Astrocyte of the spinal cord (primary cell): Measurements from ENCODE around the gene SYCN.

ENCODE experiments used
- DNase-seq: peaks from one replicate; pipeline ENCODE4 v3.0.0; 2011; ENCODE audit warnings: low read depth, low spot score
- H3K4me3 ChIP-seq: 2 replicates; pipeline ENCODE4 v1.5.1; 2011; ENCODE audit warnings: low read depth, mild to moderate bottlenecking, low read length, moderate library complexity
- in situ Hi-C: cut with HindIII; loops from 2 replicates; pipeline ENCODE4 v1.10.0; 2017; ENCODE audit warnings: low sequenced_read_pairs
- TF ChIP-seq, protein P1 (sequence below): IDR thresholded peaks from 2 replicates; pipeline ENCODE4 v1.5.1; 2012; ENCODE audit warnings: low read depth, mild to moderate bottlenecking, low read length, inconsistent platforms

The SYCN gene

DNA sequence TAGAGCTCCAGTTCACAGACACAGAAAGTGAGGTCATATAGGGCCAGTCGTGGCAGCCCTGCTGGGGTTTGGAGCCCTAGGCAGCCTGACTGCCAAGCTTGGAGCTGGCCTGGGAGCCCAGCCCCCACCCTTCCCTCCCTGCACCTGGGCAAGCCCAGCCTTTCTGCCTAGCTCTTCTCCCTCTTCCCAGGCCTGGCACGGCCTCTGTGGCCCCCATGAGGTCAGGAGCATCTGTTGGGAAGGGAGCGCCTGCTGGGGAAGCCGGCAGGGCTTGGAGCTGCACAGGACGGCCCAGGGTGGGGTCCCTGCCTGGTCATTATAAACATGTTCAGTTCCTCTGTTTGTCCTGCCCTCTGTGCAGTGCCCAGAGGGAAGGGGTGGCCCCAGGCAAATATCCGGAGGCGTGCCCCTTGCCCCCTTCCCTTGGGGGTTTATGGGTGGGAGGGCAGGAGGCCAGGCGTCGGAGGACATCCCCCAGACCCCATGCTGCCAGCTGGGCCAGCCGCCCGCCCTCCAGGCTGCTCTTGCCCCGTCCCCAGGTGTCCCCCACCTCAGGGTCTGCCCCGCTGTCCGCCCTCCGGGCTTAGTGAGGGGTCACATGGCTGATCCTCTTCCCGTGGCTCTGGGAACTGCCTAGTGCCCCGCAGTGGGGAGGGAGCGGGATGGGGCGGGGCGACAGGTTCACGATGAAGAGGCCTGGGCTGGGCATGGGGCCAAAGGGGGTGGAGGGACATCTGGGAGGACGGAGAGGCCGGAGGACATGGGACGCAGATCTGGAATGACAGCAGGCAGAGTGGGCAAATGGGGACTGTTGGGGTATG, 37.3 kb downstream of the SYCN start:
- DNase-seq: no peak
- in situ Hi-C loops: no loop called here
- H3K4me3 ChIP-seq: no peak overlapping the region
- TF ChIP-seq, protein P1, sequence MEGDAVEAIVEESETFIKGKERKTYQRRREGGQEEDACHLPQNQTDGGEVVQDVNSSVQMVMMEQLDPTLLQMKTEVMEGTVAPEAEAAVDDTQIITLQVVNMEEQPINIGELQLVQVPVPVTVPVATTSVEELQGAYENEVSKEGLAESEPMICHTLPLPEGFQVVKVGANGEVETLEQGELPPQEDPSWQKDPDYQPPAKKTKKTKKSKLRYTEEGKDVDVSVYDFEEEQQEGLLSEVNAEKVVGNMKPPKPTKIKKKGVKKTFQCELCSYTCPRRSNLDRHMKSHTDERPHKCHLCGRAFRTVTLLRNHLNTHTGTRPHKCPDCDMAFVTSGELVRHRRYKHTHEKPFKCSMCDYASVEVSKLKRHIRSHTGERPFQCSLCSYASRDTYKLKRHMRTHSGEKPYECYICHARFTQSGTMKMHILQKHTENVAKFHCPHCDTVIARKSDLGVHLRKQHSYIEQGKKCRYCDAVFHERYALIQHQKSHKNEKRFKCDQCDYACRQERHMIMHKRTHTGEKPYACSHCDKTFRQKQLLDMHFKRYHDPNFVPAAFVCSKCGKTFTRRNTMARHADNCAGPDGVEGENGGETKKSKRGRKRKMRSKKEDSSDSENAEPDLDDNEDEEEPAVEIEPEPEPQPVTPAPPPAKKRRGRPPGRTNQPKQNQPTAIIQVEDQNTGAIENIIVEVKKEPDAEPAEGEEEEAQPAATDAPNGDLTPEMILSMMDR: no peak

DNA sequence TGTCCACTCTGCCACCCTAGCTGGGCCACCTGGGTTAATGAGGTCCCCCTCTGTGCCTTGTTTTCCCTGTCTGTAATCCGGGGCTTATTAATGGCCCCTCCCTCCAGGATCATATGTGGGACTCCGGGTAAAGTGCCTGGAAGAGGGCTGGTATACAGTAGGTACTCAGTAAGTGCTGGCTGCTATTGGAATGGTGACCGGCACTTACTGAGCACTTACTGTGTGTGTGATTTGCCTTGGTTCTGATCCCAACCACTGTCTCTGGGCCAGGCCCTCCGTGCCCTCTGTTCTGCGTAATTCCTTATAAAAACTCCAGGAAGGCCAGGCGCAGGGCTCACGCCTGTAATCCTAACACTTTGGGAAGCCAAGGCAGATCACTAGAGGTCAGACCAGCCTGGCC, 38.2 kb downstream of the SYCN start:
- TF ChIP-seq, protein P1: no peak
- no peak for DNase-seq
- H3K4me3 ChIP-seq: no peak overlapping the region
- in situ Hi-C loops: no loop called here

DNA sequence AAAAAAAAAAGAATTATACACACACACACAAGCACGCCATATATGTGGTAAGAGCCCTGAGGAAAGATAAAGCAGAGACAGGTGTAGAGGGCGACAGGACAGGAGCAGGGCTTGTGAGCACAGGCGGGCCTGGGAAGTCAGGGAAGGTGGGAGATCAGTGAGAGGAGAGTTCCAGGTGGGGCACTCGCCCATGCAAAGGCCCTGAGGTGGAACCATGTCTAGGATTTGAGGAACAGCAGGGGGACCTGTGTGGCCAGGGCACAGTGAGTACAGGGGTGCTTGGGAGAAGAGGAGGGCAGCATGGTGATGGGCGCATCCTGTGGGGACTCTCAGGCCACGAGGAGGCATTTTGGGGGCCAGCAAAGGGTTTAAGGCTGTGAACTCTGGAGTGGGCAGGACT, 39.8 kb downstream of the SYCN start:
- H3K4me3 ChIP-seq: no peak overlapping the region
- DNase-seq: no peak
- TF ChIP-seq, protein P1: no peak
- in situ Hi-C loops: no loop called here

DNA sequence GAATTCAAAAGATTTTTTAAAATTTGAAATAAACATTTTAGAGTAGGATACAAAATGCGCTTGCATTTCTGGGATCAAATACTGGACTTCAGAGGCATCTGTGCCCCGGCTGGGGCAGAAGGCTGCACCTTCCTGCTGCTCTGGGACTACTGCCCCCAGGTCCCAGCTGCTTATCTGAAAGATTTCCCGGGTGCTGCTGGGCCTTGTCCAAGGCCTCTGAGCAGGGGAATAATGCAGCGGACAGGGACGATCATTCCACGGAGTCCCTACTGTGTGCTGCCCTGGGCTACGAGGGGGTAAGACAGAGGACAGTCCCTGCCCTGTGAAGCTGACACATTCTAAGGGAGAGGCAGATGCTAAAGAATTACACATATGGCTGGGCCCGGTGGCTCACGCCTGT, 40.4 kb downstream of the SYCN start:
- DNase-seq: no peak
- in situ Hi-C loops: no loop called here
- TF ChIP-seq, protein P1: no peak

DNA sequence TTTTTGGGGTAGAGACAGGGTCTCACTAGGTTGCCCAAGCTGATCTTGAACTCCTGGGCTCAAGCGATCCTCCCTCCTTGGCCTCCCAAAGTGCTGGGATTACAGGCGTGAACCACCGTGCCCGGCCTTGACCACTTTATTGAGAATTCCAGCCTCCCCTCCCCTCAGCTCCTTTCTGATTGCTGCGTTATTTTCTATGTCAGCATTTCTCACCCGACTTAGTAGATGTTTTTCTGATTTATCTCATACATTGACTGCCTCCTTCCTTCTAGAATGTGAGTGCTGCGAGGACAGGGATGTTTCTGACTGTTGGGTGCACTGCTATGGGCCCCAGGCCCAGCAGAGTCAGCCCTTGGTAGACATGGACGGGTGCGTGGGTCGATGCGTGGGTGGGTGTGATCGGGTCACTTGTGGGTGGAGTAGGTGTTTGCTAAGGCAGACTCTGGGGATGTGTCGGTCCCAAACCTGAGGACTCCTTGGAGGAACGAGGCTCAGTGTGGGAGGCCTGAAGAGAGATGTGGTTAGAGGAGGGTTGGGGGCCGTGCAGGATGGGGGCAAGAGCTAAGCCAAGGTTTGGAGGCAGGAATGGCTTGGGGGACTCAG, 41.5 kb downstream of the SYCN start:
- no peak overlapping the region for H3K4me3 ChIP-seq
- in situ Hi-C loops: no loop called here
- TF ChIP-seq, protein P1: no peak
- no peak for DNase-seq

More for the DNA sequence above, 40.4 kb downstream of the SYCN start:
- no peak overlapping the region for H3K4me3 ChIP-seq

DNA sequence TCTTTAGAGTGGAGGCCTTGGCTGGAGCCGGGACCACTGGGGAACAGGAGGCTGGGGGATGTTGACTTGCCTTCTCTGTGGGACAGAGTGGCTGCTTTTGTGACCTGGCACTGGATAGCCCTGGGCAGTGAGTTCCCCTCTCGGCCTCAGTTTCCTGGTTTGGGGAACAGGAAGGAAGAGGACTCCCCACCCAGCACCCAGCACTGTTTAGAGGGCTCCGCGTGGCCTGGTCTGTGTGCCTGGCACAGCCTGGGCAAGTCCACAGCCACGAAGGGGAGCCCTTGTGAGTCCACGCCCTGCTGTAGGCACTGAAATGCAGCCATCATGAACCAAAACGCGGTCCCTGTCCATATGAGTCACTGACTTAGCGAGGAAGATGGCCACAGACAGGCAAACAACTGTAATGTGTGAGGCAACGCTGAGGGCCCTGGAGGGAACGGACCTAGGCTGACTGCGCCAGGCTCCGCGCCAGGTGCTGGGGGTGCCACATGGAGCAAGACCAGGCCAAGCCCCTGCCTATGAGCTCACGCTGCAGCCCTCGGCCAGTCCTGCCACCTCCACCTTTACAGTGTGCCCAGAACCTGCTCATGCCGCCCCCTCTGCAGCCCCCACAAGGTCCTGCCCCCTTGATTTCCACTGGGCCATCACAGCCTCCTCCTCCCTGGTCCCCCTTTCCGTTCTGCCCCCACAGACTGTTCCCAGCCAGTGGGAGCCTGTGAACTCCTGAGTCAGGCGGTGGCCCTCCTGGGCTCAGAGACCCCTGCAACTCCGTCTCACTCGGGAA, 43.0 kb downstream of the SYCN start:
- DNase-seq: no peak
- no peak overlapping the region for H3K4me3 ChIP-seq
- in situ Hi-C loops: no loop called here
- TF ChIP-seq, protein P1: no peak
